GM19035 (cell line): ENCODE results near the gene PGS1.

Experiments
- ATAC-seq: cut with Tn5 transposase; IDR thresholded peaks from one replicate; pipeline ENCODE4 v1.9.1; 2021; ENCODE audit not compliant: unreplicated experiment

Gene PGS1

DNA sequence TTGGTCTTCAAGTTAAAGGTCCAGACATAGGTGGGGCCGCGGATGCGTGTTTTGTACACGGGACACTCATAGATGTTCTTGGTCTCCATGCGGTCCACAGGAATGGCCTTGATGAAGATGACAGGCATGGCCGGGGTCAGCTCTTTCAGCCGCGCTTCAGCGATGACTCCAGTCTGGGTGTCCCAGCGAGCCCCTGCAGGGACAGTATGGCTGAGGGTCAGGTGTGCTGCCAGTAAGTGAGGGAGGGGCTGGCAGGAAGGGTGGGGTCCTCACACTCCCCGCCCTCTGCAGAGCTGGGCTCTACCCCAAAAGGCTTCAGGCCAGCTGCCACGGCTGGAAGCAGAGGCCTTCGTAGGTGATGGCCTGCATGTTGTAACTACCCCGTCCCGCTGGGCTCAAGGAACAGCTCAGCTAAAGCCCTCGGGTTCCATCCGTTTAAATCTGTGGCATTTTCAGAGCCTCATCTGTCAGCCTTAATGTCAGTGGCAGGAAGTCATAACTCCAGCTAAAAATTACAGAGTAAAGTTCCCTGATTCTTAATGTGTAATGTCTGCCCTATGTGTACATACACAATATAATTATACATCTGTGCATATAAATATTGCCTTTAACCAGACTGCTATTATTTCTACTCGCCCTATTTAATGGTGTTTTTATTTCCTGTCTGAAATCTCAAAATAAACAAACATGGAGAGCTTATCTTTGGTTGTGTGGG is 45.7 kb downstream of the PGS1 start:
- ATAC-seq: no peak

- no peak for ATAC-seq
Observed at GRCh38 chr17:78425429-78425828, 47.0 kb downstream of the PGS1 start.

DNA sequence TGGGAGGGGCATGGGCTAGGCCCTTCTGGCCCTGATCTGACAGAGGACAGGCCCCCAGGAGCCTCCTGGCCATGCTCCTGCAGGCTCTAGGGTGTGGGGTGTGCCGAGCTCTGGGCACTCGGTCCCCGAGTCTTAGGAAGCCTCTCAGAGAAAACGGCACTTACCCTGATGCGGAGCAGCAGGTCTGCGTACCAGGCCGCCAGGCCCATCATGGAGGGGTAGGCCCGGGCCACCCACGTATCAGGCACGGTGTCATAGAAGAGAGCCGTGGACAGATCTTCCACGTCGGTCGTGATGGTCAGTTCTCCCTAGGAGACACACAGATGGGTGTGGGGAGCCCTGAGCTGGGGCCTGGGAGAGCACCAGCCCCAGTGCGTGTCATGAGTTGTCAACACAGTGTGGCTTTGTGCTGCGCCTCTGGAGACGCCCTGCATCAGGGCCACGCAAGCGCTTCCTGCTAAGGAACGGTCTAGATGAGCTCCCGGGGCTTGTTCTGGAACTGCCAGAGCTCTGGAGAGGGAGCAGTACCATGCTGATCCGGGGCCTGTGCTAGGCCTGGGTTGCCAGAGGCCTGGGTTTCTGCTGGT is 47.9 kb downstream of the PGS1 start:
- ATAC-seq: no peak

DNA sequence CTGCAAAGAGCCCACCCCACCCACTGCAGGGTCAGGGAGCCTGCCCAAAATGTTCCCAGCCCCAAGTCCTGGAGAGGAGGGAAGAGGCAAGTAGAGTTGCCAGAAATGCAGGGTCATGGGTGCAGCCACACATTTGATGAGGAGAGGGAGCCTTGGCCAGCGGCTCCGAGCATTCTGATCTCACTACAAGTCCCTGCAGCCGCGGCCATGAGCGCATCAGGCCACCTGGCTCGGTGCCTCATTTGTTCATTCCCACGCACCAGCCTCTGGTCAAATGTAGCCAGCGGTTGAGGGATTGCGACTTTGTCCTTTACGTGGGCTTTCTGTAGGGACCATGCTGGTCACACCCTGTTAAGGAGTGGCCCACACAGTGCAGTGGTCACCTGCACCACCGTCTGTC is 48.7 kb downstream of the PGS1 start:
- ATAC-seq: no peak

DNA sequence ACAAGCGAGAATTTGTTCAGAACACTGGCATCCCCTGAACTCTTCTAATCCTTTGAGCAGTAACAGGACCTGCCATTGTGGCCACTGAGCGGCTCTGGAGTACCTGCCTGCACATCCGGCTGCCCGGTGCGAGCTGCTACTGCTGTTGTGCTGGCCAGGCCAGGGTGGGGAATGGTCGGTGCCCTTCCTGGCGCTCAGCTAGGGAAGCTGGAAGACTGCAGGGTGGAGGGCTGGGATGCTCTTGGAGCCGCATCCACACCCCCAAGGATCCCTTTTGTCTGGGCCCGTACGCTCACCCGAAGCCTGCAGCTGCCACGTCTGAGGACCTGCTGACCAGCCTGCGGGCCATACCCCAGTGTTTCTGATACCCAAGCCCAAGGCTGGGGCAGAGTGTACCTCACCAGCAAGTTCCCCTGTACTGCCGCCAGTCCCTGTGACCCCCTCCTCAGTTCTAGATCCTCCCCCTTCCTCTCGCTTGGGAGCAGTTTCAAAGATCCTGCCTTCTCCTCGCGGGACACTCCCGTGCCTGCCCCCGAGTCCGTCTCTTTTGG is 49.7 kb downstream of the PGS1 start:
- no peak for ATAC-seq

- ATAC-seq: no peak
Observed at GRCh38 chr17:78428836-78429617, 50.6 kb downstream of the PGS1 start.

DNA sequence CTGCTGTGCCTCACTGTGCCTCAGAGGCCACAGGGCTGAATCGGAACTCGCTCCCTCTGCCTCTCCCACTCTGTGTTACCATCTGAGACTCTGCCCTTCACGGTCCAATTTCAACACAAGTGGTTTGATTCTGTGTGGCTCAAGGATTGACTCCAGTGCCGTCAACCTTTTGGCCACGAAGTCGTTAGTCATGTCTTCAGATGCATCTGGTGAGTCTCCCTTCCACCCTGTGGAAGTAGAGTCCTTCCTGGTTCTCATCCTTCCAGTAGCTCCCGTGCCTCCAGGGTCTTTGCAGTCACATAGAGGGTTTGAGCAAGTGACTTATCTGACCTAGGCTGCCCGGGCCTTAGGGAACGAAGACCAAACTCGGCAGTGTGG is 51.2 kb downstream of the PGS1 start:
- no peak for ATAC-seq

- no peak for ATAC-seq
Observed at GRCh38 chr17:78430892-78431691, 52.6 kb downstream of the PGS1 start.

DNA sequence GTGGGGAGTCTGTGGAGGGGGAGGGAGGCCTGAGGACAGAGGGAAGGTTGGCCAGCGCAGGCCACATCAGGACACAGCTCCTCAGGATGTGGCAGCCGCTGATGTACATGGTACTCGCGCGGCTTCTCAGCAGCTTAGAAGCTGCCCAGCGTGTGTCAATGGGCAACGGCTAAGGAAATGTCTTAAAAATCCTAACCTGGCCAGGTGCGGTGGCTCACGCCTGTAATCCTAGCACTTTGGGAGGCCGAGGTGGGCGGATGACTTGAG is 53.2 kb downstream of the PGS1 start:
- ATAC-seq: no peak

DNA sequence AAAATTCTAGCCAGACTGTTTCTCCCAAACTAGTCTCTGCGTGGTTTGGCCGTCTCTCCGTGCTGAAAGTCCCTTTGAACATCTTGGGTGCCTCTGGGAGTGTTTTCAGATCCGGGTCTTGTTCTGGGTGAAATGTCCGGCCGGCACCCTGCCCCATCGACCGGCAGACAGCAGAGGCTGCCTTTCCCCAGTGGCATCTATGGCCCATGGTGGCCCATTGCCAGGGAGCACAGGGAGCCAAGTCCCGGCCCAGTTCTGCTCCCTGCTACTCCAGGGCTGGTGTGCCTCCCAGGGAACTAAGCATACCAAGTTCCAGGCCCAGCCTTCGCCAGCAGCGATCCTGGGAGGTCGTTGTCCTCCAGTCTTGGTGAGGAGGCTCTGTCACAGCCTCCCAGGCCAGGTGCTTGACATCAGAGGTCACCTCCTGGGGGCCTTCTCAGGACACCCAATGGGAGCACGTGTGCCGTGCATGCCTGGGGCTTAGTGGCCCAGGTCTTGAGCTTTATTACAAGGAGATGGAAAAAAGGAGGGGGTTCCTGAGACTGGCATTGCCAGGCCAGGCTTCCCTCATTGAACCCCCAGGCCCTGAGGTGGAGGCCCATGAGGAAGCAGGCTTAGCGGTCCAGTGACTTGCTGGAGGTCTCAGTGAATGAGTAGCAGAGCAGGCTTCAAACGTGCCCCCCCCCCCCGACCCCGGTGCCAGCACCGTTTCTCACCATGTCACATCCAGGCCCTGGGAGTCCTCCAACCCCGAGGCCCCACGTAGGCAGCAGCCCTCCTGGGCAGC is 54.0 kb downstream of the PGS1 start:
- ATAC-seq: no peak

GRCh38 chr17:78433013-78433727 is 54.7 kb downstream of the PGS1 start:
- no peak for ATAC-seq

GRCh38 chr17:78433780-78434335 is 55.4 kb downstream of the PGS1 start:
- ATAC-seq: no peak

DNA sequence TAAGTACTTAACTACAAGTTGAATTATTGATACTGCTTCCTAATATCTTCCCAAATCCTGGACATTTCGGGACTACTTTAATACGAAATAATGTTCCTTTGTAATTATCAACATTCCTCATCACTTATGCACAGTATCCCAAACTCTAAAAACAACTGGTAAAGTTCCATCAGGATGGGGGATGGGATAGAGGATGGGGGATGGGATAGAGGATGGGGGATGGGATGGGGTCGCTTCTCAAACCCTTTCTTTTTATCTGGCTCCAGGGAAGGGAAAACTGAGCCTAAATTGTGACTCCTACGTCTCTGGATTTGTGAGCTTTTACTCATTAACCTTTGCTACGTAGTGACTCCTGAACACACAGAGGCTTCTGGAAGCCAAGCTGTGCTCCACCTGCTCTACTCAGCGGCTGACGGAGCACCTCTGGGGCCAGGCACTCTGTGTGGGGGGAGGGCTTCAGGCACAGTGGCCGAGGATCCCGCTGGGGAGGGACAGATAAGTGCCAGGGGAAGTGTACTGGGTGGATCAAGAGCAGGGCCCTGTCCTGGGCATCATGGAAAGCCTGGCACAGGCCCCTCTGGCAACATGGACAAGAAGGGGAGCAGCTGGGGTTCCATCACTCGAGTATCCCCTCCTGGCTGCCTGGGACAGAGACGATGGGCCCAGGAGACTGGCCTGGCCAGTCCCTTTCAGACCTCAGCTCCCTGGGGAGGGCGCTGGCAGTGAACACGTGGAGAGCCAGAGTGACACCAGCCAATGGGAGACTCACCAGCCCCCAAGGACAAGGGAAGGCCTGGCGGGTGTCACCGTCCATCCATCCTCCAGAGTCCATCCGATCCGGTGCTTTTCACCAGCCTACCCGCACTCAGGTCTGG is 56.2 kb downstream of the PGS1 start:
- no peak for ATAC-seq

- no peak for ATAC-seq
Observed at GRCh38 chr17:78435330-78436005, 57.0 kb downstream of the PGS1 start.

- no peak for ATAC-seq
Observed at GRCh38 chr17:78437508-78438169, 59.2 kb downstream of the PGS1 start.

- no peak for ATAC-seq
Observed at GRCh38 chr17:78438271-78438691, 59.8 kb downstream of the PGS1 start.

- ATAC-seq: no peak
Observed at GRCh38 chr17:78438694-78439325, 60.4 kb downstream of the PGS1 start.
